Stimulated activated CD8-positive, alpha-beta memory T cell treated with anti-CD3 and anti-CD28 coated beads, Interleukin-12 subunit alpha, Interleukin-12 subunit beta, amount 100 ng/mL, for 4 hours (primary cell): ENCODE data around the gene P2RY12.

Experiments used
- DNase-seq: peaks from one replicate; pipeline ENCODE4 v3.0.0-alpha.2; 2020; ENCODE audit warnings: low read depth

Gene P2RY12

DNA sequence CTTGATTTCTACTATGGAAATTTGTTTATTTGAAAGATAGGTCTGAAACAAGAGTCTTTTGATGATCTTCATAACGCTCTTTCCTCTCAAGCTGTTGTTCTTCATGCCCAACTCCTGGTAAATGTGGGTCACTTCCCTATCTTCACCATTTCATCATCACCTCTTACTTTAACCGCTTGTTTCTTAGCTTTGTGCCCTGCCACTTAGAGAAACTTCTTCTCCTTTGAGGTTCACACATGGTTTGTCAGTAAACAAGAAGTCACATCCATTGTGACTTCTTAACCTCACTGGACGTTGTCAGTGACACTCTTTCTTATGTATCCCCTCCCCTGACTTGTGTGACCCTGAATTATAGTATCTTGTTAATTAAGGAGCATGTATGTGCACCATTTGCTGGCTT is 38.3 kb downstream of the P2RY12 start:
- no peak for DNase-seq

DNA sequence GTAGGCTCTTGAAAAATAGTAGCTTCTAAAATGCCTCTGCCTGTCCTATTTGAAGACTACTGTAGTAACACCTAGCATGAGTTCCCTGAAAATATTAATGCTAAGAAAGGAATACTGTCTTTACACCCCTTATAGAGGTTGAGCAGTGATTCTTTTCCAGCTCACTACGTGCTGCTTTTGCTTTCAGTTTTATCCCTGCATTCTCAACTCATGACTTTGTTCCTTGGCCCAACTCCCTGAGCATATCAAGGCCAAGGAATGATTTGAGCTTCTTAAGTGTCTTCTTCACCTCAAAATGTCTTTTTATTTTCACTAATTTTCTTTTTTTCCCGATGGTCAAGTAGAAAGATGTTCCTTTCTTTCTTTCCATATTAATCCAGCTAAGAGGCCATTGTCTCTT is 38.7 kb downstream of the P2RY12 start:
- no peak for DNase-seq

DNA sequence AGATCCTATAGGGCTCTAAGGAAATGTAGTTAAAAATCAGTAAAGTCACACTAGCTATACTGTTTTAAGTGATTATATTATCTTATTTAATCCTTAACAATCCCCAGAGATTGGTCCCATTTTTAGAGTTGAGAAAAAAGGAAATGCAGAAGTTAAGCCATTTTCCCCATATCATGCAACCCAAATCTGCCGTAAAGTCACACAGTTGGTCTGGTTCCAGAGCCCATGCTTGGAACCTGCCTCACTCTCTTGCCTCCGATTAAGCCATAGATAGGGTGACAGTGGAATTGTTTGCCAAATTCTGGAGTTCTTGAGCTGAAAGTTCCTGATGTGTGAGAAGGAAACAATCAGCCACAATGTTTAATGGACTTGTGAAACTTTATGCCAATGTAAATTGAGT is 52.9 kb downstream of the P2RY12 start:
- DNase-seq = no peak

DNA sequence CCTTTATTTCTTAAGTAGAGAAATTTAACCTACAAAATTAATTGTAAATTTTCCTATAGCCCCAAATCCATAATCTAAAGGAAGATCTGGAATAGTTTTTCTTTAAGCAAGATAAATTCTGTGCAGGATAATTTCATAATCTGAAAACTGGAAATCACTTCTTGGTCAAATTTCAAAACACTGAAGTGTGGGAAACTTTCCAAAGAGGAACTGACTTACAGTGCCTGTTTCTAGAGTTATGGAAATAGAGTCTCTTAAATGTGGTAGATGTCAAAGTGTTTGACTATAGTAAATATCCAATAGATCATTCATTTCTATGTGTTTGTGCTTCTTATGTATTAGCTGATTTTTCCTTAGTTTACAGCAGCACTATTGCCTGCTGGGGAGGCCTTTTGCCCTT is 53.7 kb downstream of the P2RY12 start:
- DNase-seq = no peak

DNA sequence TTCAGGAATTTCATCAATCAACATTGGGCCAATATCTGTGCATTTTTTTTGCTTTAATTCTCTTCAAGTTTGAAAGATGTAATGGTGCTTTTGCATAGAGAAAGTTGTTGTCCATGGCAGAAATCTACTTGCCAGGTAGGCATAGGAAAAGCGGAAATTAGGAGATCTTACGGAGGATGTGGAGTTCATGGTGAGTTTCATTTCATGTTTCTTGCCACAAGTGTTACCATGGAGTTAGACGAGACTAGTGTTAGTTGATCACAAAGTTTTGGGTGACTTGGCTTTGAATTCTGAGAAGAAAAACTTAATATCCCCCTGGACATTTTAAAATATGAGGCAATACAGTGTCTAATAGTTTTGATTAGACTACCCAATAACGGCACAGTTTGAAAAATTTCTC is 54.2 kb downstream of the P2RY12 start:
- no peak for DNase-seq

DNA sequence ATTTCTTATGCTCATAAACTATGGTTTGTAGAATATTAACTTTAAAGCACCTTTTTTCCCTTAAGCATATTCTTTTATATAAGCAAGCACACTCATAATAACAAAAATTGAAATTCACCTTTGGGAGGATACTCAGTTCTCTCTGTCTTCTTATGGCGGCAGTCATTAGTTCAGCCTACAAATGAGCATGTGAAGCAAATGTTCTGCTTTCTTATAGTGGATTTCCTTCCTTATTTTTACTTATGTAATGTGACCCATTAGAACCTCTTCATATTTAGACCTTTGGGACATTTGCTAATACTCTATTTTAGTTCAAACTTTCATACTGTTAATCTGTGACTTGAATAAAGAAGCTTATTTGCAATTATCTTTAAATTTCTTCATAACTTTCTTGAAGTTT is 55.2 kb downstream of the P2RY12 start, which contains the start of gene P2RY13:
TSS of gene P2RY13 (minus strand) at position 187 of the 400 bp plus-strand sequence. CDS start at position 166, 21 bp downstream.
- no peak for DNase-seq

DNA sequence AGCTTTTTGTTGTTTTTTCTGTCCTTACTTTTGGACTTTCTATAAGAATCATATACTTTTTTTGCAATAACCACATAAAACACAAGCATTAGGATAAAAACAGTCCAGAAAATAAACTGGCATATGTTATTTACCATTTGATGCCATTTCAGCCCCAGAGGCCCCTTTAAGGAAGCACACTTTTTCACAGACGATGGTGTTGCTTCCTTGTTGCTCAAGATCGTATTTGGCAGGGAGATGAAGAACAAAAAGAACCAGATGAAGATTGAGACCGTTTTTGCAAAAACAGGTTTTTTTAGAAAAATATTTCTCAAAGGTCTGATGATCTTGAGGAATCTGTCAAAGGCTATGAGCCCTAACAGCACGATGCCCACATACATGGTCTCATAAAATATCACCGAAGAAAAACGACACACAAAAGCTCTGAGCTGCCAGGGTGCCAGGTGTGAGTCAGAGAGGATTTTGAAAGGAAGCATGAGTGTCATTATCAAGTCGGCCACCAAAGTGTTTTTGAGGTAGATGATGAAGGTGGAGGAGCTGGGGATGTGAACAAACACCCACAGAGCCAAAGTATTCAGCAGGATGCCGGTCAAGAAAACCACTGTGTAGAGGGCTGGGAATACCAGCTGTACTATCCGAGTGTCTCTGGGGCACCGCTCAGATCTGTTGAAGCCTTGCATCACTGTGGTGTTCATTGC is 56.1 kb downstream of the P2RY12 start:
- DNase-seq = peak; percentile 11

DNA sequence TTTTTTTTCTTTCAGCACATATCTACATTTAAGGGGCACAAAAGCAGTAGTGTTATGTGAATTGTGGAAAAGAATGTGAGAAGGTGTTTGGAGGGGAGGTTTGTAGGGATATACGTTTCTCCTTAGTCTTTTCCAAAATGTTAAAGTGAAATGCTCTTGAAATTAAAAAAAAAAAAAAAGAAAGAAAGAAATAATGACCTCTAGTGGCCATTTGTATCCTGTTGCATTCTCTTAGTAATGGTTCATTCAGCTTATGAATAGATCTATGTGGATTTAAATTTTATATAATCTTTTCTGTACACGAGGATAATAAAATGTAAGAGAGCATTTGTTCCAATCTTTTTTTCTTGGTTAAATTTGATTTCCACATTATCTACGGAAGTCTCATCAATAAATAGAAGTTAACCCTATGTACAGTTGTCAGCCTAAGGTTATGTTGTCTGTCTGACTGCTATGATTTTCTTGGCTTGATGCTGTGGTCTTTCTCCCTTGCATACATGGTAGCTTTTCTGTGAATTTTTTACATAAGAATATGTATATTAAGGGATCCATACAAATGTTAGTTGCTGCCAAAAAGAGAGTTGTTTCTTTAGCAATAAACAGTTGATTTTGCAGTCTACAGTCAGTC is 56.9 kb downstream of the P2RY12 start:
- DNase-seq = no peak

DNA sequence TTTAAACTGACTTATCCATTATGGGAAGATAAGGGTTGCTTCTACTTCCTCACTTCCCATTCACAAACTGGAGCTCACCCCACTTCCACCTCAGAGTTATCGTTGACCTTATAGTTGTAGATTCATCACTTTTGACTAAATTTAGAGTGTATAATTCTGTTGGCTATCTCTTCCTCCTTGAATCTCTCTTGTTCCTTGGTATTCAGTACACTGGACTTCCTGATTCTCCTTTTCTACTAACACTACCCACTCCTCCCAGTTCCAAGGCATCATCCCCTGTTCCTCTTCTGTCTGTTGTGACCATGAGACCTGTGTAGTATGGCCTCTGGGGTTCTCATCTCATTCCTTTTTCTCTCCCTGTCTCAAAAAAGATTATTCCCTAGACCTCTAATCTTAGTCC is 62.0 kb downstream of the P2RY12 start:
- no peak for DNase-seq

DNA sequence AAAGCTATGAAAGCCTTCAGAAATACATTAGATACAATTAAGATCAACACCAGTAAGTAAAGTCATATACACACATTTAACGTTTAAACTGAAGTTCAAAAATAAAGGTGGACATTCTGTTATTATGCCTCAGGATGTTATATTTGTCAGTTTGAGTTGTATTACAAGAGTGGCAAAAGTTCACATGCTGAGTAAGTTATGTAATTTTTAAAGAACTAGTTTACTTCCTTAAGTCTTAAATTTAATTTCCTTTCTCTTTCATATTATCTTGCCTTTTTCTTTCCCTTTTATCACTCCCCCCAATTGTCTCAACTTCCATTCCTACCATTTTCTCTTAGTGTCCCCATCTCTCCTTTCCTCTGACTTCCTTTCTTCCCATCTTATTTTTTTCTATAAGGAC is 63.0 kb downstream of the P2RY12 start:
- DNase-seq = no peak

DNA sequence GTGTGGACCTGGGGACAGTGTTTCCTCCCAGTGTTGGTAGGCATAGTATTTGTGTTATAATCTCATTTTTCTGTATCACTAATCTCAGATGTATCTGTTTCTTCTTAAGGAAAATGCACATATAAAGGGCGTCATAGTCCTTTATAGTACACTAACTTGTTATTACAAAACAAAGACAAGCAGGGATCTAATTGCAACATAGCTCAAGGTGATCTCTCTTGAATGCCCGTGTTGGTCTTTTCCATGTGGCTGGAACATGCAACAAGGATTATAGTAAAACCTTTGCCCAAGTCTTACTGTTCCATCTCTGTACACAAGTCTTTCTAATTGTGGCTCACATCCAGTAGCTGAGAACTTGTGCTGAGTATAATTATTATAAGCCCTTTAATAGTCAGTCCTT is 64.4 kb downstream of the P2RY12 start:
- no peak for DNase-seq

DNA sequence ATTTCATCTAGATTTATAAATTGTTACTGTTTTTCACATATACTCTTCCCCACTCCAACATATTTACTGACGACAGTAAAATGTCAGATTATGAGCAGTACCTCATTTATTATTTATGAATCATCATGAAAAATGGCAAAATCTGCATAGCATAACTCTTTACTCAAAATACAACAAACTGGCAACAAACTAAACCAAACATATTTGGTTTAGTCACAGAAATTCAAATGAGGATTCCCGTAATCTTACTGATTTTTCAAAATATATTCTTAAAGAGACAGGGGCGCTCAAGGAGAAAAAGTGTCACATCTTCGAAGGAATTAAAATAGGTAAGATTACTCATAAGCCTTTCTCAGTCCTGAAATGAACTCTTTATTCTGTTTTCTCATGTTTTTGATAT is 64.9 kb downstream of the P2RY12 start:
- DNase-seq = no peak

DNA sequence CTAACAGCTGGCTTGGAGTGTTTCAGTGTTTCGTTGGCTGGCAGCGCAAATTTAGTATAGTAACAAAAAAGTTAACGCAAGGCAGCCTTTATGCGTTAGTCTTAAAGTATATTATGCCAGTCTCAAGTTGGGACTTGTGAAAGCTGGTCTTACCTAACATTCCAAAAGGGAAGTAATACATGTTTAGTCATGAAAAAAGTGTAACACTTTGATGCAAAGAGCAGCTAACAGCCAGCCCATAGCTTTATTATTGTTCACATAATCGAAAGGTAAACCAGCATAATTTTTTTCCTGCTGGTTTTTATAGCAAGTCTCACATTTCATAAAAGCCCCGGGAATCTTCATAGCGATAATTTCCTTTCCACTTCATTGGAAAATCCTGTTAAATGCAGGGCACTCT is 65.6 kb downstream of the P2RY12 start:
- DNase-seq = no peak

DNA sequence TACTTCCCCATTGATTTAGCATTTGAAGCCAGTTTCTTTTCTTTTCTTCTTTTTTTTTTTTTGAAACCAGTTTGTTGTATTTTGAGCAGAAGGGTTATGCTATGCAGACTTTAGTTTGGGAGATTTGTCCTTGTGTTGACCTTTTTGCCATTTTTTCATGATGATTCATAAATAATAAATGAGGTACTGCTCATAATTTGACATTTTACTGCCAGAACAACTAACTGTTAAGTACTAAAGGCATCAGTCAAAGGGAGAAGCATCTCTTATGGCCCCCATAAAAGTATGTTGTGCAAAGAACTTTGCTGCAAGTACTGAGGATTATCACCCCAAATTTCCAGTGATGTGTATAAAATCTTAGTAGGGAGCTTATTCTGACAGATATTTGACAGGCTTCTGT is 66.2 kb downstream of the P2RY12 start:
- DNase-seq = no peak

DNA sequence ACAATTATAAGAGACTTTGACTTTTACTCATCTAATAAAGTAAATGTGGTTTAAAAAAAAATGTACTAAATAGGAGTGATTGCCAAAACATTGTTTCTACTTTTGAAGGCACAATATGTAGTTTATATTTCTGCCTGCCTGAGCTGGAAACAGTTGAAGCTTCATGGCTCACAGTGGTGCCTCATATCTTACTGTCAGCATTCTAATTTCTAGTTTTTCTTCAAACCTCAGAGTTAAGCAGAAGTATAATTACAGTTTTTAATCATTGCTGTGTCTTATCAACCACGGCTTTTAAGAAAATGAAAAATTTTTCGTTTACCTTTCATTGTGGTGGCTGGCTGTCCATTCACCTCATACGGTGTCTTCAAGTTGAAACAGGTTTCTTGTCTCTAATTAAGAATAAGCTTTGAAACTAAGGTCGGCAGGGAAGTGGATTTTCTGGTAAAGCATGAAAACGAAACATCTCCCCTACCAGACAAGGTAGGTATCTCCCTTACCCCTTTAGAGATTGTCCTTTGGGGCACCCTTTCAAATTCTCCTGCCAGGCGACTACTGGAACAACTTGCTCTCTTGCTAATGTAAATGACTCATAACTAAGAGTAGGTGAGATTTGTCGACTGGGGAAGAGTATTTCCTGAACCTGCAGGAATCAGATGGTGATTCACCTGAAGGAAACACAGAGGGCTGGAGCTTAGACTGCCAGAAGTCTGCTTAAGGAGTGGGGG is 68.1 kb downstream of the P2RY12 start, which contains the start of gene GPR87:
TSS of gene GPR87 (minus strand) at position 554 of the 725 bp plus-strand sequence. CDS start 16,720 bp downstream, outside the sequence.
- no peak for DNase-seq

DNA sequence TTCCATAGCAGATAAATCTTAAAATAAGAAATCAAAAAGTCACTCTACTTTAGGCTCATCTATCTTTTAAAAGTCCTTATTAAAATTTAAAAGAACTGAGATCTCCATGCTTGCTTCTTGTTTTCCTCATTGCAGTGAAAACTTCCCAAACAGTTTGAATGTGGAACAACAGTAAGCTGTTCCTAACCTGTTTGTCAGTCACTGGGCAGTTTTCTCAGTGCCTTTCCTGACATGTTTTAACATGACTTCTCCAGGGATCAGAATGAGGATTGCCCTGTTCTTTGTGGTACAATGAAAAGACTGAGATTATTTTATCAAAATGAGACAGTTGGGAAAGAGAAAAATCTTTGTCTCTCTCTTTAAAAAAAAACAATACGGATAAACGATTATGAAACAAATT is 68.7 kb downstream of the P2RY12 start:
- DNase-seq = no peak

DNA sequence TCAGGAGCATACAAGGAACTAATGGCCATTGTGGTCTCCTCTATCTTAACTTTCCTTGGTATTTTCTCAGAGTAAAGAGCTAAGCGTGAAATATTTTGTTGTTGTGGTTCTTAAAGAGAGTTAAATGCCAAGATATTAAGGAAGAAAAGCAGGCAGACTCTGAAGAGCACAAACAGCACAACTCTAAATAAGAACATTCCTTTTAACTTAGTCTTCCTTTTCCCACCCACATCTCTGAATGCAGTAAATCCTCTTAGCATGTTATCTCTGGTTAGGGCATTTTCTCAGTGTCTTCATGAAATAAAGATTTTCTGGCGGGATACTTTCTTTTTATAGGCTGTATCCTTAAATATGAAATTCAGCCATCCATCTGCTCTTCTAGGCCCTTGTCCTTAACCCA is 69.4 kb downstream of the P2RY12 start:
- no peak for DNase-seq

DNA sequence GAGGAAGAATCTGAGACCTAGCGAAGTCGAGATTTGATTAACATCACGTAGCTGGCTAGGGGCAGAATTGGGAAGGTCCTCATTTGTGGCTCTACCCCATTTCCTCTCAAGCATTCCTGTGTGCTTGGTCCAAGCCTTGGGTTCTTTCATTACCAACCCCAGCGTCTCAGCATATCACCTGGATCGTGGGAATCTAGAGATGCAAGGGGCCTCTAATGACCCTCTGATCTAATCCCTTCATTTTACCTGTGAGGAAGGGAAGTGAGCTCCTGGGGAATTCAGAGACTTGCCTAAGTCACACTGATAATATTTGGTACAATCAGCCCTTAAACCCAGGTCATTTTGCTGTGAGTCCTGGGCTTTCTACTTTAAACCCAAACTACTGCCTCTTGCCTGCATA is 70.0 kb downstream of the P2RY12 start:
- DNase-seq = no peak

DNA sequence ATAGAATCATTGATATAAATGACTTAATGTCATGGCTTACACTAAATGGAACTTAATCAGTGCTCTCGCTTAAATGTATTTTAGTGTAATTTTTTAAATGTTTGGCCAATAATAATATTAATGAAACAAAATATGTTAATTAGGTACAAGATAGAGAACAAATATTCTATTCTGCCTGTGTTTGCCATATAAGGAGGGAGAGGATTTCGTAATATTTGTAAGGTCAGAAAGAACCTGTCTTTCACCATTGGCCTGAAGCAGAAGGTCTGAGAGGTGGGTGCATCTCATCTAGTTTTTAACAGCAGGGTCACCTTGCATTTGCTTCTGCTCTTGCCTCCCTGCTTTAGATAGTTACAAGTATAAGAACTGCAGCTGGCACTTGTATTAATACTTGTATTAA is 70.4 kb downstream of the P2RY12 start:
- DNase-seq = no peak

DNA sequence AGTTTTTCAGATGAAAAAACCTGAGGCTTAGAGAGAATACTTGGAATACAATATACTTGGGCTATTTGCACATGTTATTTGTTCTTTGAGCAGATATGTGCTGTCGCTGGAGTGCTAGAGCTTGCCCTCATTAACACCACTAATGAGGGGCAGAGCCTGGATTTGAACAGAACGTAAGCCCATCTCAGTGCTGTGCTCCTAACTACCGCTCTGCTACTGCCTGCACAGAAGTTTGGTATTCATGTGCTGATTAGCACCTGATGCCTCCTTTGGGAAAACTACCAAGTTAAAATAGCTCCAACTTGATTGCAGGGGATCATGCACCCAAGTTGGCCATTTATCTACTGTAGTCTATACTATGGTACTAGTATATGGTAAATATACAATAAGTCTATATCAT is 71.6 kb downstream of the P2RY12 start:
- no peak for DNase-seq

DNA sequence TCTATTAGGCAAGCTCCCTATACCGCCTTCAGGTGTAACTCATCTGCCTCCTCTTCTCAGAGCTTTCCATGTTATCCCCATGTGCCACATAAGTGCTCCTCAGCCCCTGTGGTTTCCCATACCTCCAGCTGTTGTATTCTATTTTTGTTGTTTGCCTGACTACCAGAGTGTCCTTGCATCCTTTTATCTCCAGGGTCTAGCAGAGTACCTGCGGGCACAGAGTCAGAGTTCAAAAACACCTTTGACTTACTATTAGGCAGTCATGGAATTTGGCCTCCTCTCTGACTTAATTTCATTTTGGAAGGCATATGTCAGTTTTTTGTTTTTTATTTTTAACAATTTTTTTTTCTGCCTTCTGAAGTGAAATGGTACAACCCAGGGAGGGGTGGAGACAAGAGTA is 75.0 kb downstream of the P2RY12 start:
- DNase-seq = no peak

DNA sequence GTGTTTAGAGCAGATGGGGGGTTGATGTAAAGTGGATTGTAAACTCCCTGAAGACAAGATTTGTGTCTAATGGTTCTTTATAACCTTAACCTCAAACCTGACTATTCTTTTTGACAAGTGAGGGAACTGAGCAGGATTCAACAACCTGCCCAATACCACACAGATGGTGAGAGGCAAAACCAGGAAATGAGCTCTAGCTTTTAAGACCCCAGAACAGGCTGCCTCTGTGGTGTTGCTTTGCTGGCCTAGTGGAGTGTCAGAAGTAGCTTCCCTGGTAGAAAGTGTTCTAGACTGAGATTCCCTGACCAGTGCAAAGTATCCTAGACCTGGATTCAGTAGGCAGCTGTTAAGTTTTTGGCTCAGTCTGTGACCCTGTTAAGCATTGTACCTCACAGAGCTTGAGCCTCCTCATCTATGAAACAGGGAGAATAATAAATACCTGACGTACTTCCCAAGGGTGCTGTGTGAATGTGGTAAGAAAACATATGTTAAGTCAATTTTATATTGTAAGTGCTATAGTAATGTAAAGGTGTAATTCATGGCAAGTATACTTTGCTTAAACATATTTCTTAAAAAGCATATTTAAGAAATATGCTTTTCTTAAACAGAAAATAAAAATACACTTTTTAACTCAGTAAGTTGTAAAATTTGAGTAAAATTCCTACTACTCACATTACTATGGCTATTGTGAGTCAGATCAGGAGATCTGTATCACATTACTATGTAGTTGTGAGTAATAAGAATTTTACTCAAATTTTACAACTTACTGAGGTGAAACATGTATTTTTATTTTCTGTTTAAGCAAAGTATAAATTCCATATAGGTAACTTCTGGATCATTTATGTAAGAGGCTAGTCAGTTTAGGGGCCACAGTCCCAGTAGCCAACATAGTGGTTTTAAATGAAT is 76.7 kb downstream of the P2RY12 start:
- no peak for DNase-seq
